Measurements from ENCODE around the gene CHL1.
"Not testable (repeated sequence)": the region's sequence is repeated elsewhere in the genome, so short reads cannot be mapped to it uniquely, and the experiment has no call there.

CHL1 gene

DNA sequence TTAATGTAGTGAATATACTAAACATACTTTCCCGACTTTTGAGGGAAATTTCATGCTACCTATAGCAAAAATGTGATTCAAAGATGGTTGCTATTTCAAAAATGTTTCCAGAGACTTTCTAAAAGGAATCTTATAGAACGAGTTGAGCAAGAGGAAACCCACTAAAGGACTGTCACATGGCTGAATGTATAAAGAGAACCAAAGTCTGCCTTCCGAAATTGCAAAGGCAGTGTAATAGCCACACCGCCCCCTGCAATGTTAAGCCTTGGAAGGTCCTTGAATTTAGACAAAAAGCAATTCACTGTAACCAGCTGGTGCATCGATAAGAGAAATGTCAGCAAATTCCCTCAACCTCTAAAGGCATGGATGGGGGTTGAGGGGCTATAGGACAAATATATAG, 142.8 kb downstream of the CHL1 start:
- DNase-seq = no peak

DNA sequence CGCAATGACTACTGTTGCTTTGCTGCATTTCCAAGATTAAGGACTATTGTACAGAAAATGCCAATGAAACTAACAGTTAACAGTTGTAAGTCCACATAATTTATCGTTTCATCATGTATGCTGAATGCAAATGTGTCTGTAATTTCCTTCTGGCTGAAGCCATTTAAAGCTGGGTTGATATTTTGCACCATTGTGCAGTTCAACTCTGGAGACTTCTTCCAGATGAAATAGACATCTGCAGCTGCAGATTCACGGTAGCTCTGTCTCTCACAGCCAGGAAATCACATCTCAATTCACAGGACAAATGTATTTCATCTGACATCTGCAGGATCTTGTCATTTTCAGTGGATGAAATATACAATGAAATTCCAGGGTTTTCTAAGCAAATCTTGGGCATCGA, 145.4 kb downstream of the CHL1 start:
- DNase-seq = no peak

DNA sequence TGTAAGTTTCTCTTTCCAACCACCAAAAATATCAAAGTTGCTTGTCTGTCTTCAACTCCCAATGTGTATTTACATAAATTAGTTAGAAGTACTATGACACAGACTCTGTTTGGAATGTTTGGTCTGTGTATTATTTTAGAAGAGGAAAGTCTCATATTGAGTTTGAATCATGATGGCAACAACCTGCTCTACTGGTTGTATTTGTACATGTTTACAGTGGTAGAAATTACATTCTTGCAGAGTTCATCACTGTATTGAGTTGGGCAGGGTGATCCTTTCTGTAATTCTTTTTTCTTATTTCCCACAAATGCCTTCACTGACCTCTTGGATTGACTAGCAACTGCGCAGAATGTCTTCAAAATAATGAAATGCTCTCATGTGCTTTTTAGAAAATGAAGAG, 149.6 kb downstream of the CHL1 start:
- no peak for DNase-seq

DNA sequence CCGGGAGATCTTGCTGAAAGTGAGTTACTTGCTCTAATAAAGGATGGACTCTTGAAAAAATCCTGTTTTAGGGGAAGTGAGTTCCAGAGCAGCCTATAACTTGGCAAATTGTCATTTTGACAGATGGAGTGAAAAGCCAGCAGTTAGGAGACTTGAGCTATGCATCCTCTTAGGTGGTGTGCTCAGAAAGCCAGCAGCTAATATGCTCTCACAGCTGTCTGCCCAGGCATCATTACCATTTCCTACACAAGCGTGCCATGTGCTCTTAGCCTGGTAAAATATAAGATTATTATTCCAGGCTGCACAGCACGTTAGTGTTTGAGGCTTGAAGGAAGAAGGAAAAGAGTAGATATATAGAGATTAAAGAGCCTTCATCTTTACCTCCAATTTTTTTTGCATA, 151.0 kb downstream of the CHL1 start:
- DNase-seq = no peak

DNA sequence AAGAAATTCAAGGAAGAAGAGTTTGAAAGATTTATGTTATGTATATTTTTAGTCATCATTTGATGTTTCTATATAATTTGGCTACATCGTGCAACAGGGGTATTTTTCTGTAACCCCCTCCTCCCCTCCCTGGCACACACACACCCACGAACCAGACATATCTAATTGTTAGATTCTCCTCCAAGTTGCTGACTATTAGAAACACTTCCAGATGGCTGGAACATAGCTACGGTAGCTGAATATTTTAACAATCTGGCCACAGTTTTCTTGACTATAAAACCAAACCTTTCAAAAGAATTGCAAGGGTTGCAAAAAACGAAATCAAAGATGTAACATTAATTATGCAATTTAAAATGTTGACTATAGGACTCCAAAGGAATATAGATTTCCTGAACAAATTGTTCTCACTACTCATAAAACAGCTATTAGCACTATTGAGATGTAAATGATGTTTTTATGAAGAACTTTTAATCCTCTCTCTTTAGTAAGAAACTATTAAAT, 154.4 kb downstream of the CHL1 start:
- no peak for DNase-seq

- DNase-seq = no peak
Measured at GRCh38 chr3:352599-352998, 156.0 kb downstream of the CHL1 start.

DNA sequence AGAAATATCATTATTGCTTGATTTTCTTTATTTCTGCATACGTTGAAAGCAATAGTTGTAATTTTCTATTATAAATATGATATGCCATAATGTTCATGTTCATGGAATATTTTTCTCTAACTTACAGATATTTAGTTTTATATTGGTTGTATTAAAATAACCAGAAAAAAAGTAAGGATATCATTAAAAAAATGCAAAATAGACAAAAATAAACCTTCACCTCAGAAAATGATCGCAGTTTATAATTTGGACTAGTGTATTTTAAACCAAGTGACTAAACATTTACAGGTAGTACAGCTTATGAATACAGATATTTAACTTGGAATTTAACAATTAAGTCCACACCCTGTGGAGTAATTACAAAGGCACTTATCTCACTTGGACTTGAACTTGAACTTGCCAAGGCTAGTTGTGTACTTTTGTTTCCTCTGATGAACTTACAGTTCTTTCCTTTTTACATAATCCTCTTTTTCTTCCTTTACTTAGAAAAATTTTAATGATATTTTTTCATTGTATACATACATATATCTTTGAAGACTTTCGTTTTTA, 156.7 kb downstream of the CHL1 start:
- DNase-seq = no peak

DNA sequence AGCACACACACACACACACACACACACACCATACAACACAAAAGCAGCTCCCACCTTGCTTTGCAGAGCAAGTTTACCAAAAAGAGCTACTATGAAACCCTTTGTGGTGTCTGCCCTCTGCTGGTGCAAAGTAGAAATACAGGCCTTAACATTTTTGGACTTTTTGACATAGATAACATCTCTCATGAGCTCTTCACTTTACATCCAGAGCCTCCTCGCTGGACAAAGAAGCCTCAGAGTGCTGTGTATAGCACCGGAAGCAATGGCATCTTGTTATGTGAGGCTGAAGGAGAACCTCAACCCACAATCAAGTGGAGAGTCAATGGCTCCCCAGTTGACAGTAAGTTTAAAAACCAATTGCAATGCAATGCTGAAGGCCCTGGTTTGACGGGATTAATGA, 157.9 kb downstream of the CHL1 start:
- no peak for DNase-seq

DNA sequence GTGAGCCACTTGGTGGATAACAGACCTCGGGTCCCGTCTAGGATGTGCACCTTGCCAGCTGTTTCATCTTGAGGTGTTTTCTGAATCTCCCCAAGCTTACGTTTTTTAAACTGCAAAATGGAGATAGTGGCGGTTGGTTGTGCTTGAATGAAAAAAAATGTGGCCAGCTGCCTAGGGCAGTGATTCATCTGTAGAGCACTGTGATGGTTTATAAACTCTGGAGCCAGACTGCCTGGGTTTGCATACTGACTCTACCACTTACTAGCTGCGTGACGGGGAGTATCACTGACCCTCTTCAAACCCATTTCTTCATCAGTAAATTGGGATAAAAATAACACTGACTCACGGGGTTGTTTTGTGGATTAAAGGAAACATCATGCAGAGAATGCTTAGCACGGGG, 159.1 kb downstream of the CHL1 start:
- DNase-seq = no peak

GRCh38 chr3:356952-357351, 160.4 kb downstream of the CHL1 start:
- no peak for DNase-seq

GRCh38 chr3:359672-360071, 163.1 kb downstream of the CHL1 start:
- DNase-seq = no peak

DNA sequence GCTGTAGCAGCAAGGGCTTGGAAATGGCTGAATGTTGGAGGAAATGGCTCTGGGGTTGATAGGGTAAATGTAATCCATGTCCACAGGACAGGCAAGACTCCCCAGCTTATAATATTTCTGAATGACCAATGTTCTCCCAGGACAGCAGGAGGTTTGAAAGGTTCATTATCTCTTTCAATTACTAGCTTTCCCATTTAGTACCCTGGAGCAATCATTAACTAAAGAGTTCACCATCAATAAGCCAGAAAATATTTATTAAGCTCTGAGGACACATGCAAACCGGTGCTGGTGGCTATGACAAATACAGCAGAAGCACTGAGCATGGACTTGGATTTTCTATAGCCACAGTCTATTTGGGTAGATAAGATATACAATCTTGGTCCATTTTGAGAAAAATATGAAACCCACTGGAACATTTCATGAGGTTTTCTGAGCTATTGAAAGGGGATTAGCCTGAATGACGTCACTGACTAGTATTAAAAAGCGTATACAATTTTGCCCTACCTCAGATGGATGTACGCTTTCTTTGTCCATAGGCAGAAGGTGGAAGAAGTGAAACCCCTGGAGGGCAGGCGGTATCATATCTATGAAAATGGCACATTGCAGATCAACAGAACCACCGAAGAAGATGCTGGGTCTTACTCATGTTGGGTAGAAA, 166.2 kb downstream of the CHL1 start:
- no peak for DNase-seq

GRCh38 chr3:364287-364686, 167.7 kb downstream of the CHL1 start:
- no peak for DNase-seq

- DNase-seq = no peak
Measured at GRCh38 chr3:365268-365667, 168.7 kb downstream of the CHL1 start.

DNA sequence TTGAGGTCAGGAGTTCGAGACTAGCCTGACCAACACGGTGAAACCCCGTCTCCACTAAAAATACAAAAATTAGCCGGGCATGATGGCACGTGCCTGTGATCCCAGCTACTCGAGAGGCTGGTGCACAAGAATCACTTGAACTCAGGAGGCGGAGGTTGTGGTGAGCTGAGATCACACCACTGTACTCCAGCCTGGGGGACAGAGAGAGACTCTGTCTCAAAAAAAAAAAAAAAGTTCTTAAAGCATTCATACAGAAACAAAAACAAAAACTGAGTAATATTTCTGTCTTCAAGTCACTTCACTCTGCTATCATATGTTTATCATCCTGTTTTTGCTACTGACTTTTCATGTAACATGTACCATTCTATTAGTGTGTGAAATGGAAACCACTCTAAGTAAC, 169.7 kb downstream of the CHL1 start:
- DNase-seq = not testable (repeated sequence)

DNA sequence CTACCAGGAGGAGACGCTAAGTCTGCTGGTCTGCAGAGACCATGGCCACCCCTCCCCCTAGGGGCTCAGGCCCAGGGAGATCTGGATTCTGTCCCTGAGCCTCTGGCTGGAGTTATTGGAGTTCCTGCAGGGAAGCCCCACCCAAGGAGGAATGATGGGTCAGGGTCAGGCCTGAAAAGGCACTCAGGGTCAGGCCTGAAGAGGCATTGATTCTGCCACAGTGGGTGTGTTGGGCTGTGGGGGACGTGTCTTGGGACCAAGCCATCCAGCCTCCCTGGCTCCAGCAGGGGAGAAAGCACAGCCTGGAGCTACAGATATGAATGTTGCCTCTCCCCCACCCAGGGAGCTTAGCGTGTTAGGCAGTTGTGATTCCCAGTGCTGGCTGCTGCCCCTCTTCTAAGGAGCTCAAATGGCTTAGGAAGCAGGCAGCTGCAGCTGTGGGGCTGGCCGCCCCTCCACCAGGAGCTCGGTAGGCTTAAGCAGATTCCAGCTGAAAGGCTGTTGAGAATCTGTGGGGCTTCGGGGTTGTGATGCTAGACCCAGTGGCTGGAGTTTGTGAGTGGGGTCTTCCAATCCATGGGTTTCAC, 176.7 kb downstream of the CHL1 start:
- DNase-seq = no peak

DNA sequence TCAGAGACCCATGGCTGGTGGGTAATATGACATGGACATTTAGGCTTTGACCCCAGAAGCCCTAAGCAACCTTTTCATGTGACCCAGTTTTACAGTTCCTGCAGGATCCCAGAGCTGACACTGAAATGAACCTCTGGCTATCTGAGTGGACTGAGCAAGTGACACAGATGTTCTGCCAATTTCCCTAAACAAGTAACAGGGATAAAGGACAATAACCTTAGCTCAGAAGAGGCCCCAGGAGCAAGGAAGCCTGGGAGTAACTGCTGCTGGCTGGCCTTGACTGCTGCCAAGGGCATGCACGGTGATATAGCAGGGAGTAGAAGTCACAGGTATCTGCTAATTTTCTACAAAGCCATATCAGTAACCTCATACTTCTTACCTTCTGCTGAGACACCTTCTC, 177.9 kb downstream of the CHL1 start:
- DNase-seq = no peak

DNA sequence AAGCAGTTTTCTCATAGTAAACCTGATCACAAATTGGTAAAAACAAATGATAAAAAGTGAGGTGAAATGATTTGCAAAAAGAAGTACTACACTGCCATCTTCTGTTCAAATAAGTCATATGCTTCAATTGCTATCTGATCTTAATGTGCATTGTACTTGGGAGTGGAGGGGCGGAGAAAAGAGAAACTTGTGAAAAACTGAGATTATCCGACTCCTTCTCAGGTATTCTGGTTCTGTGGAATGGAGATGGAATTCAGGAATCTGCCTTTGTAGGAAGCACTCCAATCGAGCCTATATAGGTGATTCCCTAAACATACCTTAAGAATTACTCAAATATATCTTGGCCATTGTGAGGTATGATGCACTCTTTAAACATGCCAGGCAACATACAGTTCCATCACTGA, 180.6 kb downstream of the CHL1 start:
- DNase-seq = no peak

GRCh38 chr3:380801-381200, 184.2 kb downstream of the CHL1 start:
- no peak for DNase-seq

GRCh38 chr3:385151-385550, 188.6 kb downstream of the CHL1 start:
- DNase-seq = peak; percentile 3

DNA sequence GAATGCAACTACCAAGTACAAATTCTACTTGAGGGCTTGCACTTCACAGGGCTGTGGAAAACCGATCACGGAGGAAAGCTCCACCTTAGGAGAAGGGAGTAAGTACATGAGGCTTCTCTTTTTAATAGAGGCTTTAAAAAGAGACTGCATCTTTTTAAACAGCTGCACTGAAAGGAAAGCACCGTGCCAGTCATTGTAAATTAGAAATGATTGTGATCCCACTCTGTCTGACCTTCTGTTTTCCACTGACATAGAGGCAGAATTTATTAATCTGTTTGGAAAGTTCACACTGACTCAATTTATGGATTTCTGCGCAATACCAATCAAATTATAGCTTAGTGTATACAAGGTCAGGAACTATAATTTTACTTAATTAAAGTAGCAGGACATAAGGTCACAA, 198.2 kb downstream of the CHL1 start:
- no peak for DNase-seq

DNA sequence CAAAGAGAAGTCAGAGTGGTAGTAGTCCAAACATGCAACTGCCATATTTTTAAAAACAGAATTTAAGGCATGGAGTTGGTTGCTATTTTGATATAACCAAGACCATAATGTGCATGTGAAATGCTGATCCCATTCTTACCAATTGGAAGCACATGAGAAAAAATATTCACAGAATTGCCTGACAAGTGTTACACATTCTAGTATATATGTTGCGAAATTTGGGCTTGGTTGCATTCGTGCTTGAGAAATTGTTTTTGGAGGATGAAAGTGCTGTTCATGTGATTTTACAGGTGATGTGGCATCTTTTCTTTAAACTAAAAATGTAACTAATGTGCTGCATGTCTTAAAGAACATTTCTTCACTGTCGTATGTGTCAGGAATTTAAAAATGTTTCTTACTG, 199.7 kb downstream of the CHL1 start:
- no peak for DNase-seq

DNA sequence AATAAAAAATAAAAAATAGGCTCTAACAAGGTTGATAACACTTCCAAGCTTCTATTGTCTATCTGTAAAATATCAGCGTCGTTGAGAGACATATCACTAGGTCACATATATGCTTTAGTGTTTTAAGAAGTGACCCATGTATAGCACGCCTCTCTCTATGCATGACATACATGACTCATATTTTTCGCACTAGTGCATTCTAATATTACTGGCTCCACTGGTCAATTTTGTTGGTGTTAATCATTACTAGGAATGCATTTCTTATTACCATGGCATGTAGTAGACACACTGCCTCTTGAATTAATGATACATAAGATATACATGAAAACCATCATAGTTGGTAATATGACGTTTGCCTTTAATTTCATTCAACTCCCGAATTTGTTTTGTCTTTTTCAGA, 203.1 kb downstream of the CHL1 start:
- DNase-seq = no peak

DNA sequence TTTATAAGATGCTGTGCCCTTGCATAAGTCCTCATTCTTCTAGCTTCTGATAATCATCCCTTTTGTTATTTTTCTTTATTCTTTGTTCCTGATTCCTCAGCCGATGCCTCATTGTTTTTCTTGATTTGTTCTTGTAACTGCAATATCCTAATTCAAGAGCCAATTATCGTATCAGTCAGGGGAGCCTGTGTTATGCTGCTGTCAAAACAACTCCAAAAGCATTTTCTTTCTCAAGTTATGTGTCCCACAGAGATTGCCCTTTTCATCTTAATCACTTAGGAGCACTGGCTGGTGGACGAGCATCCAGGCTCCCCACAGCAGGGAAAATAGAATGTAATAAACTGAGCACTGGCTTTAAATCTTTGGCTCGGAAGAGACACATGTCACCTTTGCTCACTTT, 207.3 kb downstream of the CHL1 start:
- no peak for DNase-seq

DNA sequence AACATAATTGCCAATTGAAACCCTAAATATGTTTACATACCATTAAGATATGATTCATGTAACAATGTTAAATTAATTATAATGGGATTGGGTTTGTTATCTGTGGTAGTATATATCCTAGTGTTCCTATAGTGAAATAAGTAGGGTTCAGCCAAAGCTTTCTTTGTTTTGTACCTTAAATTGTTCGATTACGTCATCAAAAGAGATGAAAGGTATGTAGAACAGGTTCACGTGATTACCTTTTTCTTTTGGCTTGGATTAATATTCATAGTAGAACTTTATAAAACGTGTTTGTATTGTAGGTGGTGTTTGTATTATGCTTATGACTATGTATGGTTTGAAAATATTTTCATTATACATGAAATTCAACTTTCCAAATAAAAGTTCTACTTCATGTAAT, 212.4 kb downstream of the CHL1 start:
- DNase-seq = no peak

Measured in GOT3 (cell line).